ENCODE data around the gene AHCYL1. TPM values are rescaled to one million over a fixed set of nuclear protein-coding genes. Genes with fewer than 3 reads are reported as not detected.

Gene AHCYL1
- polyA plus RNA-seq, 1 donor (not counting 4 experiments of a cell fraction or from before 2014, with no cell fraction given): 64.8 TPM

DNA sequence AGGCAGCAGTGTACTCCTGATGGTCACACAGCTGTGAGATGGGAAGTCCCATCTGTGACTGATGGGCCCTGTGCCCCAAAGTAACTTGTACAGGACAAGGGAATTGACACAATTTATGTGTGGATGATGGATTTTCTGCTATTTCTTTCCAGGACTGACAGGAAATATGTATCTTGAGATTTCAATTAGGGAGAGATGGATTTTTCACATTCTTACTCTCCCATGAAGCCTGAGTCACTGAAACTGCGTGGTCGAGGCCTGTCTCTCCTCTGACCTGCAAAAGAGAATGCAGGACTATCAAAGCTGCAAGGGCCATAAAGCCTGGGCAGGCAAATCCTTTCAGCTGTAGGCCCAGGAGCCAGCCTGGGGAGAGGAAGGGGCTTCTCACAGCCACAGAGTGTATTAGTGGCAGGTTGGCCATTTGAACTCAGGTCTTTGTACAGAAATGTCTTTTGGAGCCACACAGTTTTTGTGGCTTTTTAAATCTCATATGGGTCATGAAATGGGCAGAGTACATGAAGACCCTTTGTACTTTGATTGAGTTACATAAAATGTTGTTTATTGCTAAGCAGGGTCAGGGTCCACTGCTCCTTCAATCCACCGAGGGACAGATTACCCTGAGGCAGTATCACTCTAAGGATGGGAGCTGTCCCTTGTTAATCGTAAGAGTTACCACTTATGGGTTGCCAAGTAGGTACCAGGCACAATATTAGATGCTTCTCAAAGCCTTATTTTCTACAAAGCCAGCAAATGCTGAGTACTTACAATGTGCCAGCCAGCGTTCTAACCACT, 71.1 kb downstream of the AHCYL1 start:
- FAIRE-seq: no peak
- Histone ChIP-seq H3K36me3 (ENCODE audit: control insufficient read depth in 2 of 2, extremely low read depth in 1 of 2, insufficient read depth in 2 of 2, low read length in 2 of 2) (peaks cover 34 to 60% of the 10 kb centered on the region in 2 experiments), H3K79me2 (ENCODE audit: control insufficient read depth, insufficient read depth, low read length) (no peaks in the 10 kb centered on the region), H3K27ac (ENCODE audit: control insufficient read depth, insufficient read depth, low read length) (peak overlapping the region; percentile 6), H3K27me3 (ENCODE audit: control insufficient read depth, extremely low read depth, insufficient read depth, low read length) (no peaks in the 10 kb centered on the region), H3K4me1 (ENCODE audit: control insufficient read depth, extremely low read depth, insufficient read depth, low read length) (peaks cover 30% of the 10 kb centered on the region), H3K4me3 (ENCODE audit: control insufficient read depth in 2 of 3, extremely low read depth in 1 of 3, insufficient read depth in 2 of 3, low read depth in 1 of 3, low read length in 3 of 3) (no peak overlapping the region), H3K9me1 (ENCODE audit: control insufficient read depth, extremely low read depth, insufficient read depth, low read length) (peaks cover 8% of the 10 kb centered on the region), H3K9ac (ENCODE audit: control insufficient read depth, extremely low read depth, insufficient read depth, low read length) (no peak overlapping the region), H3K9me3 (ENCODE audit: control insufficient read depth, low read depth, low read length) (no peaks in the 10 kb centered on the region), H4K20me1 (ENCODE audit: control insufficient read depth, extremely low read depth, insufficient read depth, low read length) (no peaks in the 10 kb centered on the region), H2AFZ (ENCODE audit: control insufficient read depth, low read length) (no peak overlapping the region), H3K4me2 (ENCODE audit: control insufficient read depth, extremely low read depth, insufficient read depth, low read depth, low read length) (peak overlapping the region; percentile 59)
- dilution Hi-C loops (cut with MboI; ENCODE audit: extremely low pct_ligation_motif_present, low sequenced_read_pairs): no loop called here
- no peak for TF ChIP-seq EZH2 (IDR thresholded peaks at IDR 0.05; ENCODE audit: low read length)
- TF ChIP-seq, protein P1, sequence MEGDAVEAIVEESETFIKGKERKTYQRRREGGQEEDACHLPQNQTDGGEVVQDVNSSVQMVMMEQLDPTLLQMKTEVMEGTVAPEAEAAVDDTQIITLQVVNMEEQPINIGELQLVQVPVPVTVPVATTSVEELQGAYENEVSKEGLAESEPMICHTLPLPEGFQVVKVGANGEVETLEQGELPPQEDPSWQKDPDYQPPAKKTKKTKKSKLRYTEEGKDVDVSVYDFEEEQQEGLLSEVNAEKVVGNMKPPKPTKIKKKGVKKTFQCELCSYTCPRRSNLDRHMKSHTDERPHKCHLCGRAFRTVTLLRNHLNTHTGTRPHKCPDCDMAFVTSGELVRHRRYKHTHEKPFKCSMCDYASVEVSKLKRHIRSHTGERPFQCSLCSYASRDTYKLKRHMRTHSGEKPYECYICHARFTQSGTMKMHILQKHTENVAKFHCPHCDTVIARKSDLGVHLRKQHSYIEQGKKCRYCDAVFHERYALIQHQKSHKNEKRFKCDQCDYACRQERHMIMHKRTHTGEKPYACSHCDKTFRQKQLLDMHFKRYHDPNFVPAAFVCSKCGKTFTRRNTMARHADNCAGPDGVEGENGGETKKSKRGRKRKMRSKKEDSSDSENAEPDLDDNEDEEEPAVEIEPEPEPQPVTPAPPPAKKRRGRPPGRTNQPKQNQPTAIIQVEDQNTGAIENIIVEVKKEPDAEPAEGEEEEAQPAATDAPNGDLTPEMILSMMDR (optimal IDR thresholded peaks at IDR 0.05 in 1 of 3, IDR thresholded peaks at IDR 0.05 in 1 of 3, conservative IDR thresholded peaks at IDR 0.05 in 1 of 3; ENCODE audit: extremely low read depth in 1 of 3, insufficient read depth in 2 of 3, low read length in 3 of 3): no peak
- DNase-seq (ENCODE audit: low read depth, low spot score): no peak

DNA sequence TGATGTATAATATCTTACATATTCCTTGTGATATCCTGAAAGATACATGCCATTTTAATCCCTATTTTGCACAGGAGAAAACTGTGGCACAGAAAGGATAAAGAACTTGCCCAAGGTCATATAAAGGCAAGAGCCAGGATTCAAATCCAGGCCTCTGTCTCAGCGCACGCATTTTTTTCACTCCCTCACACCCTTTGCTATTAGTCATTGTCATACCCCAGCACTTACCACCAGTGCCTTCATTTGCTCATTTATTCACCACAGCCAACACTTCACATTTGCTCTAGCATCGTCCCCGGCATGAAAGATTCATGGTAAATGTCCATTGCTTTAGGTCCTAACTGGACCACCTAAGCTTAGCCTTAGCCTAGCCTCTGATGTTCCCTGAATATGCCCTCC, 71.7 kb downstream of the AHCYL1 start:
- H3K36me3 ChIP-seq (ENCODE audit: control insufficient read depth in 2 of 2, extremely low read depth in 1 of 2, insufficient read depth in 2 of 2, low read length in 2 of 2): peaks cover 31 to 59% of the 10 kb centered on the region in 2 experiments
- dilution Hi-C loops (cut with MboI; ENCODE audit: extremely low pct_ligation_motif_present, low sequenced_read_pairs): no loop called here
- H3K4me3 ChIP-seq (ENCODE audit: control insufficient read depth in 2 of 3, extremely low read depth in 1 of 3, insufficient read depth in 2 of 3, low read depth in 1 of 3, low read length in 3 of 3): no peak overlapping the region
- H3K9ac ChIP-seq (ENCODE audit: control insufficient read depth, extremely low read depth, insufficient read depth, low read length): no peak overlapping the region
- FAIRE-seq (peak; percentile 29), DNase-seq (ENCODE audit: low read depth, low spot score) (no peak)
- H4K20me1 ChIP-seq (ENCODE audit: control insufficient read depth, extremely low read depth, insufficient read depth, low read length): no peaks in the 10 kb centered on the region
- peak overlapping the region; percentile 68 for H3K27ac ChIP-seq (ENCODE audit: control insufficient read depth, insufficient read depth, low read length)
- TF ChIP-seq, protein P1 (optimal IDR thresholded peaks at IDR 0.05 in 1 of 3, IDR thresholded peaks at IDR 0.05 in 1 of 3, conservative IDR thresholded peaks at IDR 0.05 in 1 of 3; ENCODE audit: extremely low read depth in 1 of 3, insufficient read depth in 2 of 3, low read length in 3 of 3): no peak
- no peak for TF ChIP-seq EZH2 (IDR thresholded peaks at IDR 0.05; ENCODE audit: low read length)
- H3K4me2 ChIP-seq (ENCODE audit: control insufficient read depth, extremely low read depth, insufficient read depth, low read depth, low read length): peak overlapping the region; percentile 59
- H3K27me3 ChIP-seq (ENCODE audit: control insufficient read depth, extremely low read depth, insufficient read depth, low read length): no peaks in the 10 kb centered on the region
- H3K9me3 ChIP-seq (ENCODE audit: control insufficient read depth, low read depth, low read length): no peaks in the 10 kb centered on the region
- peaks cover 8% of the 10 kb centered on the region for H3K9me1 ChIP-seq (ENCODE audit: control insufficient read depth, extremely low read depth, insufficient read depth, low read length)
- no peak overlapping the region for H2AFZ ChIP-seq (ENCODE audit: control insufficient read depth, low read length)
- H3K4me1 ChIP-seq (ENCODE audit: control insufficient read depth, extremely low read depth, insufficient read depth, low read length): peaks cover 30% of the 10 kb centered on the region
- no peaks in the 10 kb centered on the region for H3K79me2 ChIP-seq (ENCODE audit: control insufficient read depth, insufficient read depth, low read length)
